ENCODE data around the gene TMED8.

Gene TMED8

DNA sequence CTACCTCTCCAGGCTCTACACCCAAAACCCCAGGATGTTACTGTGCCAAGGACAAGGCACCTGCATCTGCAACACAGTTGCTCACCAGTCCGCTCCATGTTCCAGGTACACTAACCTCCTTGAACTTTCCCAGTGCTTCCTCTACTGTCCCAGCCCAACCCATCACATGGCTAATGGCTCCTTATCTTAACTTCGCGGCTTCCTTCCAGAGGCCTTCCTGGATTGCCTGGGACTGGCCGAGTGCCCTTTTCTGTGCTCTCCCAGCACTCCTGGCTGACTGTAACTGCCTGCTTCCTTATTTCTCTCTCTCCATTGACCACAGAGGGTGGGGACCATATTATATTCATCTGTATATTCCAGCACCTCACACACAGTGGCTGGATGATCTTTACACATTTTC is 77.1 kb downstream of the TMED8 start:
- POLR2A ChIA-PET = interaction anchor here (0.6 kb wide), 1 partner anchor 9 kb away, joined by 7 read pairs; no protein-coding TSS in a partner anchor
- CTCF ChIA-PET = interaction anchor here (1.6 to 12.9 kb wide), 2 partner anchors 9 to 13 kb away, joined by 4 to 247 read pairs; no protein-coding TSS in a partner anchor
- no peak for DNase-seq (ENCODE audit: extremely low spot score)
- no peak for TF ChIP-seq CTCF (IDR thresholded peaks at IDR 0.05; ENCODE audit: control extremely low read depth, extremely low read depth, low read depth, missing control alignments)

DNA sequence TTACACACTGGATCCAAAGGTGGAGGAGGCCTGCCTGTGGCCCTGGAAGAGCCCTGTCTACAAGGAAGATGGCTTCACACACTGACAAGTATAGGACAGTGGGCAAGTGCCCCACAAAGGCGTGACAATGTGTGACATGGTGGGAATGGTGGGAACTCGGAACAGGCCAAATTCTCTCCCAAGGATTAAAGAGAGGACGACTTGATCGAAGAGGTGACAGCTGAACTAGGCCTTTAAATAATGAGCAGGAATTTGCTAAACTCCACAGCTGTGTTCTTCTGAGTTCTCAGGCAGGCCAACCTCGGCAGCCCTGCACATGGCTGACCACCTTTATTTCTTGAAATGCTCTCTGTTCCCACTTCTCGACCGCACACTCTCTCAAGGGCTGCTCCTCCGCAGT is 80.0 kb downstream of the TMED8 start:
- no peak for TF ChIP-seq CTCF (IDR thresholded peaks at IDR 0.05; ENCODE audit: control extremely low read depth, extremely low read depth, low read depth, missing control alignments)
- ChIA-PET POLR2A (no interaction called here), CTCF (interaction anchor here (12.9 kb wide), 1 partner anchor 15 kb away, joined by 247 read pairs; no protein-coding TSS in a partner anchor)
- DNase-seq (ENCODE audit: extremely low spot score) = no peak

- TF ChIP-seq CTCF (IDR thresholded peaks at IDR 0.05; ENCODE audit: control extremely low read depth, extremely low read depth, low read depth, missing control alignments) = no peak
- CTCF ChIA-PET = interaction anchor here (12.9 kb wide), 1 partner anchor 16 kb away, joined by 247 read pairs; no protein-coding TSS in a partner anchor
Measured at GRCh38 chr14:77296155-77296554, 80.7 kb downstream of the TMED8 start.

GRCh38 chr14:77290705-77291104 is 86.2 kb downstream of the TMED8 start:
- no peak for TF ChIP-seq CTCF (IDR thresholded peaks at IDR 0.05; ENCODE audit: control extremely low read depth, extremely low read depth, low read depth, missing control alignments)
- CTCF ChIA-PET = interaction anchor here (0.8 to 4.6 kb wide), 4 partner anchors 10 to 25 kb away, joined by 3 to 22 read pairs (median 4); no protein-coding TSS in a partner anchor
- no peak for DNase-seq (ENCODE audit: extremely low spot score)
- POLR2A ChIA-PET = no interaction called here

More at GRCh38 chr14:77296155-77296554, 80.7 kb downstream of the TMED8 start:
- DNase-seq (ENCODE audit: extremely low spot score) = no peak
- POLR2A ChIA-PET = no interaction called here

DNA sequence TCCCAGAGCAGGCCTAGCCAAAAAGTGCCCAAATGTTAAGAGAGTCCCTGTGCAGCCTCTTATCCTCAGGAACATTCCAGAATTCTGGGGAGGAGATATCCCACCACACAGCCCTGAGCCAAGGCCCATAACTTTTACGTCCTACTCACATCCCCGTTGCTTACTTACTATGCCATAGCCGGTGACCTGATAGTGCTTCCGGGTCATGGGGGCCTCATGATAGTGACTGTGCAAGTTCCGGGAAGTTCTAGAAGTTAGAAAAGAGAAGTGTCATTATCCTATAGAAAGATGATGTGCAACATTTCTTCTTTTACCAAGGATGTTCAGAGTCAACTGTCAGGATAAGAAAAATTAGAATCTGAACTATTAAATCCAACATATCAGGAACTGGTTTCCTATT is 90.3 kb downstream of the TMED8 start:
- DNase-seq (ENCODE audit: extremely low spot score) = no peak
- TF ChIP-seq CTCF (IDR thresholded peaks at IDR 0.05; ENCODE audit: control extremely low read depth, extremely low read depth, low read depth, missing control alignments) = no peak
- ChIA-PET POLR2A (no interaction called here), CTCF (interaction anchor here (1.2 kb wide), 1 partner anchor 22 kb away, joined by 3 read pairs; no protein-coding TSS in a partner anchor)
